Measurements from ENCODE around the gene CCDC17.

GRCh38 chr1:45660336-45660735, 36.5 kb upstream of the CCDC17 start:
- TF ChIP-seq, protein P1, sequence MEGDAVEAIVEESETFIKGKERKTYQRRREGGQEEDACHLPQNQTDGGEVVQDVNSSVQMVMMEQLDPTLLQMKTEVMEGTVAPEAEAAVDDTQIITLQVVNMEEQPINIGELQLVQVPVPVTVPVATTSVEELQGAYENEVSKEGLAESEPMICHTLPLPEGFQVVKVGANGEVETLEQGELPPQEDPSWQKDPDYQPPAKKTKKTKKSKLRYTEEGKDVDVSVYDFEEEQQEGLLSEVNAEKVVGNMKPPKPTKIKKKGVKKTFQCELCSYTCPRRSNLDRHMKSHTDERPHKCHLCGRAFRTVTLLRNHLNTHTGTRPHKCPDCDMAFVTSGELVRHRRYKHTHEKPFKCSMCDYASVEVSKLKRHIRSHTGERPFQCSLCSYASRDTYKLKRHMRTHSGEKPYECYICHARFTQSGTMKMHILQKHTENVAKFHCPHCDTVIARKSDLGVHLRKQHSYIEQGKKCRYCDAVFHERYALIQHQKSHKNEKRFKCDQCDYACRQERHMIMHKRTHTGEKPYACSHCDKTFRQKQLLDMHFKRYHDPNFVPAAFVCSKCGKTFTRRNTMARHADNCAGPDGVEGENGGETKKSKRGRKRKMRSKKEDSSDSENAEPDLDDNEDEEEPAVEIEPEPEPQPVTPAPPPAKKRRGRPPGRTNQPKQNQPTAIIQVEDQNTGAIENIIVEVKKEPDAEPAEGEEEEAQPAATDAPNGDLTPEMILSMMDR (IDR thresholded peaks at IDR 0.05), result no peak
- no peak for TF ChIP-seq EZH2phosphoT487 (IDR thresholded peaks at IDR 0.05)
- no peak for TF ChIP-seq EZH2 (IDR thresholded peaks at IDR 0.05)

Data from neural progenitor cell (in vitro differentiated cells).